HepG2 (cell line): ENCODE data around the gene ZMIZ2.

Experiments used
- FIP1L1 ChIP-seq: fragments of 200-400 bp; formaldehyde crosslinking; IDR thresholded peaks from 2 replicates; pipeline ENCODE4 v1.6.1; 2018; ENCODE audit warnings: low read depth, mild to moderate bottlenecking, low read length, moderate library complexity, borderline replicate concordance; ENCODE audit not compliant: insufficient read depth
- FOXM1 ChIP-seq: sonication (generic); formaldehyde crosslinking; IDR thresholded peaks from 2 replicates; pipeline ENCODE4 v1.5.0; 2020; ENCODE audit warnings: missing genetic modification reagents
- JUN ChIP-seq: sonication (generic); formaldehyde crosslinking; IDR thresholded peaks from 2 replicates; pipeline ENCODE4 v1.4.0; 2020; ENCODE audit warnings: mild to moderate bottlenecking, missing genetic modification reagents
- MED8 ChIP-seq: sonication (generic); formaldehyde crosslinking; IDR thresholded peaks from 2 replicates; pipeline ENCODE4 v1.8.1; 2023; ENCODE audit warnings: mild to moderate bottlenecking, missing genetic modification reagents; ENCODE audit not compliant: insufficient replicate concordance
- PAF1 ChIP-seq: IDR thresholded peaks from 2 replicates; pipeline ENCODE4 v1.6.1; 2016; ENCODE audit warnings: missing genetic modification reagents, missing compliant biosample characterization
- SRF ChIP-seq: IDR thresholded peaks from 2 replicates; pipeline ENCODE4 v1.6.1; 2011; ENCODE audit warnings: mild to moderate bottlenecking, low read depth, low read length, moderate library complexity
- TP53 ChIP-seq: sonication (generic); formaldehyde crosslinking; conservative IDR thresholded peaks from 2 replicates; pipeline ENCODE4 v1.4.0; 2020; ENCODE audit warnings: missing genetic modification reagents
- TF ChIP-seq, protein P1 (sequence below): IDR thresholded peaks from 2 replicates; pipeline ENCODE4 v1.6.1; 2018; ENCODE audit warnings: missing genetic modification reagents
- TF ChIP-seq, protein P2 (sequence below): sonication (generic); formaldehyde crosslinking; IDR thresholded peaks from 2 replicates; pipeline ENCODE4 v1.8.0; 2022; ENCODE audit warnings: missing genetic modification reagents, mild to moderate bottlenecking, moderate library complexity, borderline replicate concordance

DNA sequence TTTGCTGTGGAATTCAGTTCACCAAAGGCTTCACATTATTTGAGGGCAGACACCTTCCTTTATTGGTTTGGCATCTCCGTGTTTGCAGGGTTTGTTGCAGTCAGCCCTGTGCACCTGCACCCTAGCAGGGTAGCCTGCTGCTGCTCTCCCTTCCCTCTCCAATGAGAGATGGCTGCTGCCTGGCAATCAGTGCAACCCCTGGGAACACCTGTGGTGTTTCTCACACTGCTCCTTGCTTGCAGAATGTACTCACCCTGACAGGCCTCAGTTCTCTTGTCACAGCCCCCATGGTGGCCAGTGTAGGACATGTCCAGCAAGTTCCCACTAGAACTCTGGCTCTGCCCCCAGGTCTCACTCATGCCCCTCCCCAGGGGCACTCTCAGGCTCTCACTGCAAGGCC, 35.7 kb downstream of the ZMIZ2 start:
- no peak for TF ChIP-seq SRF
- no peak for TF ChIP-seq TP53 (CRISPR knock-in tag)
- no peak for TF ChIP-seq PAF1
- TF ChIP-seq, protein P1, sequence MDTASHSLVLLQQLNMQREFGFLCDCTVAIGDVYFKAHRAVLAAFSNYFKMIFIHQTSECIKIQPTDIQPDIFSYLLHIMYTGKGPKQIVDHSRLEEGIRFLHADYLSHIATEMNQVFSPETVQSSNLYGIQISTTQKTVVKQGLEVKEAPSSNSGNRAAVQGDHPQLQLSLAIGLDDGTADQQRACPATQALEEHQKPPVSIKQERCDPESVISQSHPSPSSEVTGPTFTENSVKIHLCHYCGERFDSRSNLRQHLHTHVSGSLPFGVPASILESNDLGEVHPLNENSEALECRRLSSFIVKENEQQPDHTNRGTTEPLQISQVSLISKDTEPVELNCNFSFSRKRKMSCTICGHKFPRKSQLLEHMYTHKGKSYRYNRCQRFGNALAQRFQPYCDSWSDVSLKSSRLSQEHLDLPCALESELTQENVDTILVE (CRISPR knock-in tag) = no peak
- TF ChIP-seq JUN (CRISPR knock-in tag) = no peak
- TF ChIP-seq FIP1L1 = no peak
- TF ChIP-seq FOXM1 (CRISPR knock-in tag) = no peak
- TF ChIP-seq MED8 (CRISPR knock-in tag) = no peak
- TF ChIP-seq, protein P2, sequence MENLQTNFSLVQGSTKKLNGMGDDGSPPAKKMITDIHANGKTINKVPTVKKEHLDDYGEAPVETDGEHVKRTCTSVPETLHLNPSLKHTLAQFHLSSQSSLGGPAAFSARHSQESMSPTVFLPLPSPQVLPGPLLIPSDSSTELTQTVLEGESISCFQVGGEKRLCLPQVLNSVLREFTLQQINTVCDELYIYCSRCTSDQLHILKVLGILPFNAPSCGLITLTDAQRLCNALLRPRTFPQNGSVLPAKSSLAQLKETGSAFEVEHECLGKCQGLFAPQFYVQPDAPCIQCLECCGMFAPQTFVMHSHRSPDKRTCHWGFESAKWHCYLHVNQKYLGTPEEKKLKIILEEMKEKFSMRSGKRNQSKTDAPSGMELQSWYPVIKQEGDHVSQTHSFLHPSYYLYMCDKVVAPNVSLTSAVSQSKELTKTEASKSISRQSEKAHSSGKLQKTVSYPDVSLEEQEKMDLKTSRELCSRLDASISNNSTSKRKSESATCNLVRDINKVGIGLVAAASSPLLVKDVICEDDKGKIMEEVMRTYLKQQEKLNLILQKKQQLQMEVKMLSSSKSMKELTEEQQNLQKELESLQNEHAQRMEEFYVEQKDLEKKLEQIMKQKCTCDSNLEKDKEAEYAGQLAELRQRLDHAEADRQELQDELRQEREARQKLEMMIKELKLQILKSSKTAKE (CRISPR knock-in tag) = no peak
